Thymus (tissue), 11 donors: ENCODE measurements around the gene CPVL. TPM values are rescaled to one million over a fixed set of nuclear protein-coding genes. Genes with fewer than 3 reads are reported as not detected.
"Not testable (repeated sequence)": the region's sequence is repeated elsewhere in the genome, so short reads cannot be mapped to it uniquely, and the experiment has no call there.

Source experiments
- DNase-seq, 9 donors: peaks; one replicate each; pipeline ENCODE4 v3.0.0-alpha.2; 2013; ENCODE audit warnings: low spot score in 9 of 9, low read depth in 6 of 9, missing footprints in 1 of 9
- H3K27ac ChIP-seq, 2 donors: one replicate each; pipeline ENCODE4 v1.5.1; 2013; ENCODE audit warnings: control low read depth in 1 of 2, low read depth in 1 of 2, low read length in 1 of 2, mild to moderate bottlenecking in 1 of 2, moderate library complexity in 1 of 2
- H3K27me3 ChIP-seq, 2 donors: one replicate each; pipeline ENCODE4 v1.5.1; 2013; ENCODE audit warnings: low read length in 1 of 2; ENCODE audit not compliant: control insufficient read depth in 2 of 2, insufficient read depth in 1 of 2
- H3K36me3 ChIP-seq, 2 donors: one replicate each; pipeline ENCODE4 v1.5.1; 2013; ENCODE audit warnings: low read length in 1 of 2, mild to moderate bottlenecking in 1 of 2, moderate library complexity in 1 of 2; ENCODE audit not compliant: control insufficient read depth in 2 of 2, insufficient read depth in 2 of 2
- H3K4me1 ChIP-seq, 2 donors: one replicate each; pipeline ENCODE4 v1.5.1; 2013; ENCODE audit warnings: low read length in 2 of 2; ENCODE audit not compliant: control insufficient read depth in 2 of 2, insufficient read depth in 2 of 2
- H3K4me3 ChIP-seq, 2 donors: one replicate each; pipeline ENCODE4 v1.5.1; 2013; ENCODE audit warnings: low read length in 2 of 2, control low read depth in 1 of 2, mild to moderate bottlenecking in 1 of 2
- H3K9me3 ChIP-seq, 2 donors: one replicate each; pipeline ENCODE4 v1.5.1; 2013; ENCODE audit warnings: low read length in 1 of 2, mild to moderate bottlenecking in 1 of 2; ENCODE audit not compliant: control insufficient read depth in 2 of 2, insufficient read depth in 1 of 2
- WGBS: extraction: QIAGEN DNeasy Blood & Tissue Kit; methylation state at CpG from one replicate; pipeline ENCODE4 v1.1.7; 2013; 5-methylcytosine and 5-hydroxymethylcytosine counted together
- polyA plus RNA-seq: library from polyadenylated mRNA; stranded (reverse); fragments of 200-250 nt; gene quantifications from one replicate; pipeline ENCODE4 v1.2.3, GENCODE V29; 2013
- total RNA-seq: library from RNA; stranded (reverse); fragments of 120-200 nt; gene quantifications from one replicate; pipeline ENCODE4 v1.2.4, GENCODE V29; 2013
- donor health status: healthy.

Gene CPVL
- total and polyA plus RNA-seq, 2 donors: 112 to 125 TPM

- Histone ChIP-seq H3K4me3 (no peak overlapping the region), H3K4me1 (peaks cover 5 to 13% of the 10 kb centered on the region in 2 donors), H3K9me3 (no peaks in the 10 kb centered on the region), H3K27ac (no peak overlapping the region), H3K27me3 (no peaks in the 10 kb centered on the region), H3K36me3 (peaks cover 0 to 4% of the 10 kb centered on the region in 2 donors)
- 96% methylated on average over 3 of the region's 3 CpGs for WGBS
- no peak for DNase-seq
These were observed 26.8 kb downstream of the CPVL start for GRCh38 chr7:29119538-29119937.

GRCh38 chr7:29116361-29117200 is 29.8 kb downstream of the CPVL start:
- H3K27ac ChIP-seq: no peak overlapping the region
- DNase-seq: no peak
- H3K27me3 ChIP-seq: no peaks in the 10 kb centered on the region

GRCh38 chr7:29115753-29116152 is 30.6 kb downstream of the CPVL start:
- Histone ChIP-seq H3K4me3 (no peak overlapping the region), H3K4me1 (peaks cover 14 to 38% of the 10 kb centered on the region in 2 donors), H3K36me3 (peaks cover 2 to 4% of the 10 kb centered on the region in 2 donors), H3K9me3 (peaks cover under 1 to 1% of the 10 kb centered on the region in 2 donors), H3K27me3 (no peaks in the 10 kb centered on the region), H3K27ac (no peak overlapping the region)
- WGBS: 99% methylated on average over 1 of the region's 1 CpG
- DNase-seq: no peak

More at GRCh38 chr7:29116361-29117200, 29.8 kb downstream of the CPVL start:
- 94% methylated on average over 5 of the region's 5 CpGs for WGBS
- Histone ChIP-seq H3K36me3 (peaks cover 0 to 4% of the 10 kb centered on the region in 2 donors), H3K9me3 (no peaks in the 10 kb centered on the region), H3K4me1 (peaks cover 14 to 38% of the 10 kb centered on the region in 2 donors), H3K4me3 (no peak overlapping the region)

- Histone ChIP-seq H3K27ac (no peak overlapping the region), H3K36me3 (peaks cover 2 to 4% of the 10 kb centered on the region in 2 donors), H3K4me3 (no peak overlapping the region), H3K27me3 (no peaks in the 10 kb centered on the region), H3K9me3 (peaks cover 2 to 3% of the 10 kb centered on the region in 2 donors), H3K4me1 (peaks cover 14 to 40% of the 10 kb centered on the region in 2 donors)
- DNase-seq: no peak
- 74% methylated on average over 2 of the region's 2 CpGs for WGBS
These were observed 31.1 kb downstream of the CPVL start for GRCh38 chr7:29115130-29115687.

- WGBS: 51% methylated on average over 2 of the region's 2 CpGs
- not testable (repeated sequence) for H3K27me3 ChIP-seq, DNase-seq, H3K4me3 ChIP-seq, H3K27ac ChIP-seq, H3K36me3 ChIP-seq, H3K9me3 ChIP-seq
- H3K4me1 ChIP-seq: peaks cover 14 to 44% of the 10 kb centered on the region in 2 donors
These were observed 32.1 kb downstream of the CPVL start for GRCh38 chr7:29114266-29114665.

- Histone ChIP-seq H3K4me3 (no peak overlapping the region), H3K27me3 (no peaks in the 10 kb centered on the region), H3K36me3 (peaks cover 0 to 2% of the 10 kb centered on the region in 2 donors), H3K4me1 (peaks cover 14 to 44% of the 10 kb centered on the region in 2 donors), H3K9me3 (peaks cover 2 to 3% of the 10 kb centered on the region in 2 donors), H3K27ac (no peak overlapping the region)
- 22% methylated on average over 5 of the region's 5 CpGs for WGBS
- DNase-seq: peak; percentile 6 to 59 (median 28)
These were observed 32.8 kb downstream of the CPVL start for GRCh38 chr7:29113384-29114102.

- no peak for DNase-seq
- H3K9me3 ChIP-seq: peaks cover 2 to 3% of the 10 kb centered on the region in 2 donors
- 95% methylated on average over 4 of the region's 4 CpGs for WGBS
- no peaks in the 10 kb centered on the region for H3K27me3 ChIP-seq
- no peak overlapping the region for H3K4me3 ChIP-seq
- H3K4me1 ChIP-seq: peaks cover 14 to 44% of the 10 kb centered on the region in 2 donors
- no peak overlapping the region for H3K27ac ChIP-seq
- H3K36me3 ChIP-seq: peaks cover 0 to 2% of the 10 kb centered on the region in 2 donors
These were observed 33.6 kb downstream of the CPVL start for GRCh38 chr7:29112721-29113120.

- Histone ChIP-seq H3K36me3 (peaks cover 0 to 2% of the 10 kb centered on the region in 2 donors), H3K27me3 (no peaks in the 10 kb centered on the region), H3K4me3 (no peak overlapping the region), H3K4me1 (peaks cover 12 to 35% of the 10 kb centered on the region in 2 donors), H3K27ac (no peak overlapping the region), H3K9me3 (peaks cover 2 to 3% of the 10 kb centered on the region in 2 donors)
- WGBS: 85% methylated on average over 2 of the region's 2 CpGs
- DNase-seq: peak in 1 of 9 donors; percentile 27
These were observed 36.4 kb downstream of the CPVL start for GRCh38 chr7:29109899-29110298.

- WGBS: 54% methylated on average over 3 of the region's 3 CpGs
- peaks cover 7 to 29% of the 10 kb centered on the region in 2 donors for H3K4me1 ChIP-seq
- H3K27me3 ChIP-seq: no peaks in the 10 kb centered on the region
- H3K27ac ChIP-seq: no peak overlapping the region
- peaks cover 0 to 2% of the 10 kb centered on the region in 2 donors for H3K36me3 ChIP-seq
- peaks cover 2 to 3% of the 10 kb centered on the region in 2 donors for H3K9me3 ChIP-seq
- H3K4me3 ChIP-seq: no peak overlapping the region
- no peak for DNase-seq
These were observed 37.0 kb downstream of the CPVL start for GRCh38 chr7:29109358-29109757.
